Measurements from ENCODE around the gene PLXNA3.
"Not testable (repeated sequence)": the region's sequence is repeated elsewhere in the genome, so short reads cannot be mapped to it uniquely, and the experiment has no call there.

Gene PLXNA3

DNA sequence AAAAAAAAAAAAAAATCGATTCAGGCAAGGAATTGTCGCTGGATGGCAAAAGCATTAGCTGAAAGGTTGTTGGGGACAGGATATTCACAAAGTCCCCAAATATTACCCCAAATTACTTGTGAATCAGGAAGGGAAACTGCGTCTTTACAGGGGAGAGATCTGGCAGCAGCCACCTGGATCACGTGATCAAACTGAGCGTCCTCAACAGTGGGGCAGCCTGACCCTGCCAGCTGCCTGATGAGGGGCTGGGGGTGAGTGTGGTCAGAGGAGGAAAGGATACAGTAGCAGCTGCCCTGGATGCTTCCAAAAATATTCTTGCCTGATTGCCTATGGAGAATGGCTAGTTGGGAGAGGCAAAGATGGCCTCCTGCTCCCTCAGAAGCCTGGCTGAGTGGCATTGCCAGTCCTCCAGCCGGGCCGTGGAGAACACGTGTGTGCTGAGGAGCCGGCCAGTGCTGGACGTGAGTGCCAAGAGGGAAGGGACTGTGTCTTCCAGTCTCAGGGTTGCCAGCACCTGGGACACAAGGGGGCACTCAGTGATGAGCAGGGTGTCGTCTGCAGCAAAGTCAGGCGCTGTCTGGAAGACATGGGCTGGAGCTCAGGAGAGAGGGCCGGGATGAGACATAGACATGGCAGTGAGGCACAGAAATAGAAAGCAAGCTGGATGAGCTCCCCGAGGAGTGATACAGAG is 24.0 kb downstream of the PLXNA3 start:
- DNase-seq = no peak

DNA sequence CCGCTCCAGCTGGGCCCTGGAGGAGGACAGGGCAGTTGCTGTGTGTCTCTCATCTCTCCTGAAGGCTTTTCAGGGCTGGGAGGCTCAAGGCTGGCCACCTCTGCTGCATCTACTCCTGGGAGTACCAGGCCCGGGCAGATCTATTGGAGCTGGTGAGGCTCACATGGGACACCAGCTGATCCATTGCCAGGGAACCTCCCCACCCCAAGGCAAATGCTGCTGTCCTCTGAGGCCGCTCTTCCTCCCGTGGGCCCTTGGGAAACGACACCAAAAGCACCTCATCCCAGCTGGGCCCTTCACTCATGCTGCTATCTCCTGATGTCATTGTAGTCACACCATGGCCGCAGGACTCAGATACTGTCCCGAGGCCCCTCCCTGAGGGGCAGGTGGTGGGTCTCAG is 24.7 kb downstream of the PLXNA3 start:
- no peak for DNase-seq

DNA sequence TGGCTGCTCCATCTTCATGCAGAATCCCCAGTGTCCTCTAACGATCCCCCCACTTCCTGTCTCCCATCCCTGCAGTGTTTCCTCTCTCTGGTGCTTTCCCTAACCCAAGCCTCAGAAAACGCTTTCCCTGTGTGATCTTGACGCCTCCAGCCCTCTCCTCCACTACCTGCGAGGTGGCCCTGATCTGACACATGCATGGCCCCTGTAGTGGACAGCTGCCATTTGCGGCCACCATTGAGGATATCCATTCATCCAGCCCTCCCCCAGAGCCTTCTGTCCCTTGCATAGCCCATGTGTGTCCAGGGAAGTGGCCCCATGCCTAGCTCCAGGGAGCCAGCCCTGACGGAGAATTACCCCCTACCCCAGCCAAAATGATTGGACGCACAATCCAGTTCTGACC is 25.2 kb downstream of the PLXNA3 start:
- DNase-seq = no peak

DNA sequence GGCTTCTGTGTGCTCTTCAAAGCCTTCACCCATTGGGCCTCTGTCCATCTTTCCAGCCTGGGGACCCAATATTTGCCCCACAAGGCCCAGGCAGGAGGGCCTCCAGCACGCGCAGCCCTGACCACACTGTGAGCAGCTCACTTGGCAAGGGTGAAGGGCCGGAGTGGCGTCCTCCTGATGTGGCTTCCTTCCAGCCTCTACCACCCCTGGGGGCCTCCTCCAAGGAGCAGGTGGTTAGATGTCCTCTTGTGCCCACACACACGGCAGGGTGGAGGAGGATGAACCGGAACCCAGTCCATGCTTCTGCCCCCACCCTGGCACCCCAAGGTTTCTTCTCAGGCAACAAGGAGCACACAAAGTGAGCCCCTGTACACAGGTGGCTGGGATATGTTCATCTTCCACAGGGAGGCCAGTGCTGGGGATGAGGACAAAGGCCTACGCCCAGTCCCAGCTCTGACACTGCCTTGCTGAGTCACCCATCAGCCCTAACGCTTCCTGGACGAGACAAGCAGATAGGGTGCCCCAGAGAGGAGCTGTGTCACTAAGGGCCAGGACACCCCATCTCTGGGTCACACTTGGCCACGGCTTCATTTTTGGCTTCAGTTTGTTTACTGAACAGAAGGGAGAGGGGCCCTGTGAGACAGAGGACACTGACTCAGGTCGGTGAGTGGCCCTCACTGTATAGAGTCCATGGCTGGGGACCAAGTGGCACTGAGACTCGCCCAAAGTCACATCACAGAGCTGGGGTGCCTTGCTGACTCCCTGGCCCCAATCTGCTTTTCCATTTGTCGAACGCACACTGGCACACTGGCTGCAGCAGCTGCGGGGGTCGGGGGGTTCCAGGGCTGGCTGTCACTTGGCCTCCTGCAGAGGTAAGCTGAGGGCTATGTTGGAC is 26.4 kb downstream of the PLXNA3 start:
- DNase-seq = no peak

DNA sequence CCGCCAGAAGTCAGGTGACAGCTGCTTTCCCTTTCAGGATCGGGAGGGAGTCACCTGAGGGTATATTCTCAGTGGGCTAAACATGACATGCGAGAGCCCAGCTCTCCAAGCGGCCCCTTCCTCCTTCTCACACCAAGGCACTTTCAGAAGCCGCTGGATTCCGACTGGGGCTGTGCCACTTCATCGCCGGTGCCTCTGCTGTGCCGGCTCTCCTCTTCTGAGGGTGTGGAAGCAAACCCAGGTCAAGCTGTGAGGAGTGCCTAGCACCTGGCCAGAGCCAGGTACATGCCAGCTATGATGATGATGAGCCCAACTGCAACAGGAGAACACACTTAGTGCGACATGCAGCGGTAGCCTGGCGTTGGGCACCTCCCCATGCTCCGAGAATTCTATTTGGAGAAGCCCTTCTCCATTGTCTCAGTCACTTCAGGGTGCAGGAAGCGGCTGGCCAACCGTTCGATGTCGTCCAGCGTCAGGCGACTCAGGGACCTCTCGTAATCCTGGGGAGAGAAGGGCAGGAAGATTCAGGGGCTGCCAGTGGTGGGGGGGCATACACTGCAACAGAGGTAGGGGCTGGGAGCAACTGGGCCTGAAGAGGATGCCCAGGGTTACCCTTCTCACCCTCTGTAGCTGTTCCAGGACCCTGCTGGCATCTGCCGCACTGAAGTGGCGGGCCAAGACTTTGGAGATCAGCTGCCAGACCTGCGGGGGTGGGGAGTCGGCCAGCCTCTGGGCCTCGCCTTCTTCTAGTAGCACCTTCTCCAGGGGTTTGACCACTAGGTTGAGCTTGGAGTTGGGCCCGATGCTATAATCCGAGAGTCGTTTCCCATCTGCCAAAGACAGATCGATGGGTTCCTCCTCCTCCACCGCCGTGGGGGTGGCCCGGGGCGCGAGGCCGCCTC is 27.3 kb downstream of the PLXNA3 start:
- no peak for DNase-seq

DNA sequence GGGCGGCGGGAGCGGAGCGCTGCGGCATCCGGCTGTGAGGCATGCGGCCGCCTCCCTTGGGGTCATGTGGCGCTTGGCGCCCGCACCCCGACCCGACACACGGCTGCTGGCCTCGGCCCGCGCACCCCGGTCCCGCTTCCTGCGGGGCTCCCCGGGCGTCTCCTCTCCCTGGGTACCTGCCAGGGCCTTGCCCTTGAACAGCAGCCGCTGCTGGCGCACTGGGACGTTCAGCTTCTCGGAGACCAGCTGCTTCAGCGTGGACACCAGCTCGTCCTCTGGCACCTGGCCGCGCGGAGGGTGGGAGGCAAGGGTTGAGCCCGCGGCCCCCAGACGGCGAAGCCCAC is 27.9 kb downstream of the PLXNA3 start:
- no peak for DNase-seq

DNA sequence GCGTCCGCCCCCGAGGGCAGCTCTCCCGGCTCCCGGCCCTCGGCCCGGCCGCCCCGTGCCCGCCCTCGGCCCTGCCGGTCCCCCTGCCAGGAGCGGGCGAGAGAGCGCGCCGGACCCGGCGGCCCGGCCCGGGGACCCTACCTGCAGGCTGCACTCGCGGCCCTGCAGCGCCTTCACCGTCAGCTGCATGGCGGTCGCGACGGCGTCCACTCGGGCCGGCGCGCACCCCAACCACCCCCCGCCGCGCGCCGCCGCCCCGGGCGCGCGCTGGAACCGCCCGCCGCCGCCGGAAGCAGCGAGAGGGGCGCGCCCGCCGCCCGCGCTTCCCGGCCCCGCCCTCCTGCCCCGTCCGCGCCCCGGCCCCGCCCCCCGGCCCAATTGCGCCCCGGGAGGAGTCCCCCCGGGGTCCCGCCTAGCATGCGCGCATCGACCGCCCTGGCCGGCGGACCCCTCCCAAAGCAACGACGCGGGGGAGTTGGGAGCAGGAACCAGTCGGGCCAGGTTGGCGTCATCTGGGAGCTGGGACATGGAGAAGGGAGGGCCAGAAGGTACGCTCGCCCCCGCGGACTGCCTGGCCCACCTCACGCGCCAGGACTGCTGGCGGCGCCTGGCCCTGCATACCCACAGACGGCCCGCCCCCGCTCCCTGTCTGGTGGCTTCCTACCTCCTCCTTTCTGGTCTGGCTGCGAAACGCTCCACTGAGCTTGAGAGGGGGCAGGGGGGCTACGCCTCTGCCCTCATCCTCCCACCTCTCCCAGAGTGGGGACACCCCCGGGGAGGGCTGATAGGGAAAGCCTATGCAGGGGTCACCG is 28.5 kb downstream of the PLXNA3 start, which contains the start of gene UBL4A:
Gene UBL4A, minus strand, starts transcription at position 220 of the 812 bp plus-strand sequence. Its CDS starts 31 bp downstream, at position 189.
- DNase-seq = peak; percentile 47

DNA sequence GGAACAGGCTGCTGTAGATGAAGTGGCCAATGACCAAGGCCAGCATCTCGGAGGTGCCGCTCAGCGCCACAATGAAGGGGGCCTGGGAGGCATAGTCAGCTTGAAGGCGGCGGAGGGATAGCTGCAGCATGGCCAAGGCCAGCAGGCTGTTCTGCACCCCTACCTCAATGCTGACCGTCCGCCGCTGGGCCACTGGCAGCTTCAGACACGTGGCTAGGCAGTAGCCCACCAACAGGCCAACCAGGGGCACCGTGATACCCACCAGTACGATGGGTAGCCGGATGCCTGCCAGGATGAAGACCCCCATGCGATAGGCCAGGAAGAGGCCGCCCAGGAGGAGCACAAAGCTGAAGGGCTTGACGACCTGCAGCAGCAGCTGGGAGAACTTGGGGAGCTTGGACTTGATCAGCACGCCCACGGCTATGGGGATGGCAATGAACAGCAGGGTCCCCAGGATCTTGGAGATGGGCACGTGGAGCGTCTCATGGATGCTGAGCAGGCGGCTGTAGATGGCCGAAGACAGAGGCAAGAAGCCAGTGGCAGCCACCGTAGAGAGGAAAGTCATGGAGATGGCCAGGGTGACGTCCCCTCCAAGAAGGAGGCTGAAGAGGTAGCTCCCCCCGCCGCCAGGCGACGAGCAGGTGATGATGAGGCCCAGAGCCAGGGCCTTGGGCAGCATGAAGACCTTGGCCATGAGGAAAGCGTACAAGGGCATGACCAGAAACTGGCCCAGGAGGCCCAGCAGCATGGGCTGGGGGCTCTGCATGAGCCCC is 29.6 kb downstream of the PLXNA3 start:
- DNase-seq = no peak

DNA sequence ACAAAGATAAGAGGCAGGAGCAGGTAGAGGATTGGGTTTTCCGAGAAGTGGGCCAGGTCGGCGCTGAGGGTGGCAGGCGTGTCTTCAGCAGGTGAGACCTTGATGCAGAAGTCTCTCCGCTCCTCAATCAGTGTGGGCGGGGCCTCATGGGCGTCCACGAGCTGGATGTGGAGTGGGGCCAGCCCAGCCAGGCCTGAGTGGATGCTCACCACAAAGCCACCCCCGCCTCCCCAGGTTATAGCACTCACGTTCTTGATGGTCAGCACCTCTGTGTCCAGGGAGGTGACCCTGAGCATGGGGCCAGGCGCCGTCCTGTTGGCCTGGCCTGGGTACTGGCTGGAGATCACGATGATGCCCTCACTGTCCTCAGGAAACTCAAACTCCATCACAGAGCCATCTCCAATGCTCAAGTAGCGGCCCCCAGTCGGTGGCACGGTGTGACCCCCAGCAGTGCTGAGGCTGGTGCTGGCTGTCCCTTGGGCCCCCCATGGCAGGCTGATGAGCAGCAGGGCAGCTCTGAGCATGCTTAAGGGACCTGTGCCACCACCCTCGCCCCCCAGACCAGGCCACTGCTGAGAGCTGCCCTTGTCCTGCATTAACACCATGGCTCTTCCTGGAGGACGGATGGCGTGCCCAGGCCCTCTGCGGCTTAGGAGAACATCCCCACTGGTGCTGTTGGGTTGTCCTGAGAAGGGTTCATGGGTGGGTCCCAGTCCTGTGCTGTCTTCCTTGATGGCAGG is 30.4 kb downstream of the PLXNA3 start:
- DNase-seq = no peak

DNA sequence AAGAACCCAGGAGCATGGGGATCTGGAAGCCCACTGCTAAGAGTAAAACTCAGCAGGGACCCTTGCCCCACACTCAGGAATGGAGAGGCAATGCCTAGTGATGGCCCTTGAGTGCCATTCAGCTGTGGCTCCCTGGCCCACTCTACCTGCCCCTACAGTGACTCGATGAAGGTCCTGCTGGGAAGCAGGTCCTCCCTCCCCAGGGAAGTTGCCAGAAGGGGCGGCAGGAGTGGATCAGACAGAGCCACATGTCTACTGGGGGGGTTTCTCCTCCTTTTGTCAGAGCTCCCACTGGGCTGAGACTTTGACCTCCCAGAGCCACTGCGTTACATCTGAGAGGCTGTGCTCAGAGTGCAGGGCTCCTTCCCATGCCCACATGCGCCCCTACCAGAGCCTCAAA is 31.1 kb downstream of the PLXNA3 start:
- no peak for DNase-seq

DNA sequence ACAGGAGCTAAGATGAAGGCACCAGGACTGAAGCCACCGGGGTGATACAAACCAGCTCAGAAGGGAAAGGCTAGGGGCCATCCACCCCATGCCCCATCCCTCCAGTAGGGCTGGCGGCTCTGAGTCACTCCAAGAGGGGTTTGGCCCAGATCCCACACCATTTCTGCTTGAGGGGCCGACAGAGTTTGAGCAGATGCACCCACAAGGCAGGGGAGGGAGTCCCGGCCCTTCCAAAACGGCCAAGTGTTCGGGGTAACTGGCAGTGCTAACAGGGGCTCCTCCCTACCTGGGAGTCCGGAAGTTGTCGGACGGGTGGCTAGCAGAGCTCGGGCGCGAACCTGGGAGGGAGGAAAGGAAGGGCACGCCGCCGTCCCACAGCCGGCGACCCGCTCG is 31.9 kb downstream of the PLXNA3 start:
- DNase-seq = peak; percentile 50

DNA sequence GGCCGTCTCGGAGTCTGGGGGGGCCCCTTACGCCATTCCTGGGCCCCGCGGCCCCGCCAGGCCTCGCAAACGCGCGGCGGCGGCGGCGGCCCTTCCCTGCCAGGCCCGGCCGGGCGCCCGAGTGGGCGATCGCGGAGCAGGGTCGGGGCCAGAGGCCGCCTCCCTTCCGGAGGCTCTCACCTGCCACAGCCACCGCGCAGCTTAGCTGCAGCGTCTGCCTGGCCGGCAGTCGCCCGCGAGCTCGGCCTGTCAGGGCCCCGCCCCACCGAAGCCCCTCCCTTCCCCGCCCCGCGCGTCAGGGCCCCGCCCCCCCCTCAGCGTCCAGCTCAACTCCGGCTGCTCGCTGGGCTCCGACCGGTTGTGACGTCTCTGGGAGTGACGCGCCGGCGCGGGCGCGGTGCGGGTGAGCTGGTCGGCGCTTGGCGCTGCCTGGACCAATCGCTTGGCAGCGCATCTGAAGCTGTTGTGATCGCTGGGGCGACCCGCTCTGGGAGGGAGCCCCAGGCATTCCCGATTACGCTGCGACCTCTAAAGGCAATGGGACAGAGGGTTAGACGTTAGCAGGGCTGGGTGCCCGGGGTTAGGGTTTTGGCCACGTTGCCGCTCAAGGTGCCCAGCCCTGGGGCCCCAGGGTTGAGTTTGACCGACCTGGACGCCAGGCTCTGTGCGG is 32.5 kb downstream of the PLXNA3 start, which contains the start of gene SLC10A3:
Gene SLC10A3, minus strand, starts transcription at position 216 of the 670 bp plus-strand sequence. CDS start 1,689 bp downstream, outside the sequence.
- DNase-seq = peak; percentile 93

DNA sequence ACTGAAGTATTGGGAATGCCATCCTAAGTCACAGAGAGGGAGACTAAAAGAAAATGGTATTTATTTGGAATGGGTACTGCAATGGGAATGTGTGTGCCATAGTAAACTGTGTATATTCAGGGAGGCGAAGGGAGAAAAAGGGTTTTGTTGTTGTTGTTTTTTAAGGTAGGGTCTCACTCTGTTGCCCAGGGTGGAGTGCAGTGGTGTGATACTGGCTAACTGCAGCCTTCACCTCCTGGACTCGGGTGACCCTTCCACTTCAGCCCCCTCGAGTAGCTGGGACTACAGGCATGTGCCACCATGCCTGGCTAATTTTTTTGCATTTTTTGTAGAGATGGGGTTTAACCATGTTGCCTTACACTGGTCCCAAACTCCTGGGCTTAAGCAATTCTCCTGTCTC is 36.6 kb downstream of the PLXNA3 start:
- DNase-seq = no peak

DNA sequence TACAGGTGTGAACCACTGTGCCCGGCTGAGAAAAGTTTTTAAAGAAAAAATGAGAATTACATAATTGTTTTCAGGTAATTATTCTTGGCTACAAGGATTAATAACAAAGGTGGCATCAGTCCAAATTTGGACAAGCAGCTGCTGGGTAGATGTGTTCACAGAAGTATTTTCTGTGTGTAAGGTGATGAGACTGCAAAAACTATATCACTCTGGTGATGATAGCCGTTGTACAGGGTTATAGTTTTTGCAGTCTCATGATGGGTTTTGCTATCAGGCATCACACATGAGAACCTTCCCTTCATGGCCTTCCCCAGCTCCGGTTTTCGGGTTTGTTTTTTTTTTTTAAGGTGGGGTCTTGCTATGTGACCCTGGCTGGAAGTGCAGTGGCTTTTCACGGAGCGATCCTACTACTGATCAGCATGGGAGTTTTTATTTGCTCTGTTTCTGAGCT is 37.4 kb downstream of the PLXNA3 start:
- no peak for DNase-seq

DNA sequence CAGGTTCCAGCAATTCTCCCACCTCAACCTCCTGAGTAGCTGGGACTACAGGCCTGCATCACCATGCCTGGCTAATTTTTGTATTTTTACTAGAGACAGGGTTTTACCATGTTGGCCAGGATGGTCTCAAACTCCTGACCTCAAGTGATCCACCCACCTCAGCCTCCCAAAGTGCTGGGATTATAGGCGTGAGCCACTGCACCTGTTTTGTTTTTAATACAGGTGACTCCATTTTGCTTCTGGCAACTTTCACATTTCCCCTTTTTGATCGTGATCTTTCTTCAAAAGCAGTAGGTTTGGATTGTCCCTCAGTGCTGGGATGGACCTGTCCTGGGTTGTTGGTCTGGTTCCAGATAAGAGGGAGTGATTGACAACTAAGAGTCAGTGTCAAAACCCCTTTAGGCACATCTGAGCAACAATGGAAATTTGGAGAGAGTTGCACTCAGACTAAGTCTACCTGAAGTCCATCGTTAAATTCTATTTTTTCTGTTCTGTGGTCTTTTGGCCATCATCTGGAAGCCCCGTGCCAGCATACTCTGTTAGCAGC is 38.6 kb downstream of the PLXNA3 start:
- DNase-seq = not testable (repeated sequence)

DNA sequence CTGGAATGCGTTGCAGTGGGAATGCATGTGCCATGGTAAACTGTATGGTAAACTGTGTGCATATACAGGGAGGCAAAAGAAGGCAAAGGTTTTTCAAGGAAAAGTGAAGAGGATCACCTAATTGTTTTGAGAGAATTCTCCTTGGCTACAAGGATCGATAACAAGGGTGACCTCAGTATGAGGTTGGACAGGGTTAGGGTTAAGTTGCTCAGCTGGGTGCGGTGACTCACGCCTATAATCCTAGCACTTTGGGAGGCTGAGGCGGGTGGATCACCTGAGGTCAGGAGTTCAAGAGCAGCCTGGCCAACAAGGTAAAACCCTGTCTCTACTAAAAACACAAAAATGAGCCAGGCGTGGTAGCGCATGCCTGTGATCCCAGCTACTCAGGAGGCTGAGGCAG is 43.3 kb downstream of the PLXNA3 start:
- DNase-seq = not testable (repeated sequence)

DNA sequence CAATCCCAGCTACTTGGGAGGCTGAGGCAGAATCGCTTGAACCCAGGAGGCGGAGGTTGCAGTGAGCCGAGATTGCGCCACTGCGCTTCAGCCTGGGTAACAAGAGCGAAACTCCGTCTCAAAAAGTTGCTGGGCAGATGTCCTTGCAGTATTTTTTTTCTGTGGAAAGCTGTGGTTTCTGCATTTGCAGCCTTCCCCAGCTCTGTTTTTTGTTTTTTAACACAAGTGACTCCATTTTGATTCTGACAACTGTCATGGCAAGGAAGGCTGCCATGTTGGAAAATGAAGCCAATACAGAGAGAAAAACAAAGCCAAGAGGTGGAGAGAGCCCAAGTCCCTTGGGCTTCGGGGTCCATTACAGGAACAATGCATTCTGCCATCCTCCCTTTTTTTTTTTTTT is 44.0 kb downstream of the PLXNA3 start:
- DNase-seq = no peak

DNA sequence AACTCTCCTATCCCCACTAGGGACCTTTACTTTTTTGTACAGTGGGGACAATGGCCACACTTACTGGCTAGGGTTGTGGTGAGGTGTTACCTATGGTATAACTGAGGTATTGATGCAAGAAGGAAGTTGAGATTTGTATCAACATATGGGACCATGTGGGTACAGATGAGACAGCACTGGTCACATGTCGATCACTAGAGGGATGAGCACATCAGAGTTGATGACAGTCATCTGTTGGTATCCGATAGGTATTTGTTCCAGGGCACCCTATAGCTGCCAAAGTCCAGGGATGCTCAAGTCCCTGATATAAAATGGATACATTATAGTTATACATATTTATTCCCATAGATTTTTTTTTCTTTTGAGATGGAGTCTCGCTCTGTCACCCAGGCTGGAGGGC is 44.9 kb downstream of the PLXNA3 start:
- no peak for DNase-seq

DNA sequence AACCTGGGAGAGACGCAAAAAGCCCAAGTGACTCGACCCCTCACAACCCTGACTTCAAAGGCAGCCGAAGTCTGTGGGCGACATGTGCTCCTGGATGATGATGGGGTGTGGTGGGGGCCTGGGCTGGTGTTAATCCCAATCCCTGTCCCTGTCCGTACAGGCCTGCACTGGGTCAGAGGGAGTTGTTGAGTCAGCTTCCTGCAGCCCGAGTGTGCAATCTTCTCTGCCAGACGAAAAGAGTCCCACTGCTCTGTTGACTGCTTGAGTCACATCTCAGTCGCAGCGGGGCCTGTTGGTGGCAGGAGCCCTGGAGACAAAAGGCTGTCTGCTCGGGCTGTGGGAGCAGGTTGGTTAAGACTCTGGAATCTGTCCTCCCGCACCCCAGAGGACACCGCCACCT is 47.7 kb downstream of the PLXNA3 start:
- DNase-seq = peak; percentile 23
